ENCODE results near the gene ZBTB16.

The ZBTB16 gene

DNA sequence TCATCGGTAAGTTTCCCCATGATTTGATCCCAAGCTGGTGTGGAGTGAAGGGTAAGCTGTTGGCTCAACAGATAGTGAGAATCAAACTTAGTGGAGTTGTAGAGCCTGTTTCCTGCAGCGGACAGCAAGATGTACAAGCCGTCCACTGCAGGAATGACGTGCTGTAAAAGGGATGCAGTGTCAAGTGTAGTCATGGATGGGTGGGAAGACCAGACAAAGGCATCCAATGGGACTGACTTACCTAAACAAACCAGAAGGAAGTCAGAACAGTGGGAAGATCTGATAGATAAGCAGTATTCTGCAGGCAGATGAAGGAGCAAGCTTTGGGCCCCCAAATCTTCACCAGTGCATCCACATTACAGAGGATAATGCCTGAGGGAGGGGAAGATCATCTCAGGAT, 8.8 kb downstream of the ZBTB16 start:
- TF ChIP-seq EZH2 (optimal IDR thresholded peaks at IDR 0.05; ENCODE audit: low read depth, low read length) (no peak), EZH2phosphoT487 (IDR thresholded peaks at IDR 0.05; ENCODE audit: low read length) (no peak)
- TF ChIP-seq, protein P1, sequence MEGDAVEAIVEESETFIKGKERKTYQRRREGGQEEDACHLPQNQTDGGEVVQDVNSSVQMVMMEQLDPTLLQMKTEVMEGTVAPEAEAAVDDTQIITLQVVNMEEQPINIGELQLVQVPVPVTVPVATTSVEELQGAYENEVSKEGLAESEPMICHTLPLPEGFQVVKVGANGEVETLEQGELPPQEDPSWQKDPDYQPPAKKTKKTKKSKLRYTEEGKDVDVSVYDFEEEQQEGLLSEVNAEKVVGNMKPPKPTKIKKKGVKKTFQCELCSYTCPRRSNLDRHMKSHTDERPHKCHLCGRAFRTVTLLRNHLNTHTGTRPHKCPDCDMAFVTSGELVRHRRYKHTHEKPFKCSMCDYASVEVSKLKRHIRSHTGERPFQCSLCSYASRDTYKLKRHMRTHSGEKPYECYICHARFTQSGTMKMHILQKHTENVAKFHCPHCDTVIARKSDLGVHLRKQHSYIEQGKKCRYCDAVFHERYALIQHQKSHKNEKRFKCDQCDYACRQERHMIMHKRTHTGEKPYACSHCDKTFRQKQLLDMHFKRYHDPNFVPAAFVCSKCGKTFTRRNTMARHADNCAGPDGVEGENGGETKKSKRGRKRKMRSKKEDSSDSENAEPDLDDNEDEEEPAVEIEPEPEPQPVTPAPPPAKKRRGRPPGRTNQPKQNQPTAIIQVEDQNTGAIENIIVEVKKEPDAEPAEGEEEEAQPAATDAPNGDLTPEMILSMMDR (IDR thresholded peaks at IDR 0.05; ENCODE audit: low read length): no peak
- H3K4me3 ChIP-seq (ENCODE audit: low read length): no peak overlapping the region
- H3K27me3 ChIP-seq (replicated peaks; ENCODE audit: insufficient read depth, low read length): peaks cover 5% of the 10 kb centered on the region; the same call in 1 of the 2 replicates
- H3K9ac ChIP-seq (ENCODE audit: low read length): no peak overlapping the region
- no peak overlapping the region for H3K27ac ChIP-seq (ENCODE audit: low read length)
- H3K79me2 ChIP-seq (ENCODE audit: low read length): no peaks in the 10 kb centered on the region
- H4K20me1 ChIP-seq (ENCODE audit: insufficient read depth, low read length): no peaks in the 10 kb centered on the region
- no peaks in the 10 kb centered on the region for H3K36me3 ChIP-seq (replicated peaks; ENCODE audit: insufficient read depth, low read length)
- H3F3A ChIP-seq (ENCODE audit: insufficient read depth, low read length): no peaks in the 10 kb centered on the region
- no peaks in the 10 kb centered on the region for H3K9me2 ChIP-seq (replicated peaks; ENCODE audit: insufficient read depth, low read length)
- no peaks in the 10 kb centered on the region for H3K9me3 ChIP-seq (replicated peaks; ENCODE audit: insufficient read depth, low read length)
- H2AFZ ChIP-seq (ENCODE audit: low read length): no peak overlapping the region
- DNase-seq: no peak
- no peaks in the 10 kb centered on the region for H3K4me1 ChIP-seq (ENCODE audit: low read length)
- H3K4me2 ChIP-seq (ENCODE audit: low read depth, low read length): no peak overlapping the region

DNA sequence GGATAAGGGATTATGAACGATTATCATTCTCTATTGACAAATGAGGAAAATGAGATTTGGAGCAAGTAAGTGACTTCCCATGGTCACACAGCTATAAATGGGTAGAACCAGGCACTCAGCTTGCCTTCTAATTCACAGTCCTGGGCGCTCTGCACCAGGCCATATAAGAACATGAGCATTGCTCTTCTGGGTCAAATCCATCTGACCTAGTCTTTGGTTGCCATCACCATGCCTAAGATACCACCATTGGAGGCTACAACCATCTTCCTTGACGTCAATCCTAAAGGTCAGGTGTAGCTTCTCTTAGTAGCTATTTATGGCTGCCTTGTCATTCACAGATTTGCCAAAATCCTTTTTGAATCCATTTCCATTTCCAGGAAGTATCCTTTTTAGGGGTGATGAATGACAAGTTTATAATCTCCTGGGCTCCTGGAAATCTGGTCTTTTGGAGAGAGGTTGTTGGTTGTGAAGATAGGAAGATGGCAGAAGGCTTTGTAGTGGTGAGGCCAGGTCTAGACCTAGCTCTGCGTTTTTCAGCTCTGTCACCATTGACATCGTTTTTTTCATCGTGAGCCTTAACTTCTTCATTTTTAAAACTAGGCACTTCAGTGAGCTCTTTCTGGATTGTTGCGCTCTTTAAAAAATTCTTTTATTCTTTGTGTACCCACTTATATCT, 11.1 kb downstream of the ZBTB16 start:
- Histone ChIP-seq H3K27me3 (replicated peaks; ENCODE audit: insufficient read depth, low read length) (no peaks in the 10 kb centered on the region), H3K36me3 (replicated peaks; ENCODE audit: insufficient read depth, low read length) (no peaks in the 10 kb centered on the region), H2AFZ (ENCODE audit: low read length) (no peak overlapping the region), H3K4me1 (ENCODE audit: low read length) (no peaks in the 10 kb centered on the region), H3K9me2 (replicated peaks; ENCODE audit: insufficient read depth, low read length) (no peaks in the 10 kb centered on the region), H3K9me3 (replicated peaks; ENCODE audit: insufficient read depth, low read length) (no peaks in the 10 kb centered on the region), H3K4me3 (ENCODE audit: low read length) (no peak overlapping the region), H3K9ac (ENCODE audit: low read length) (no peak overlapping the region), H4K20me1 (ENCODE audit: insufficient read depth, low read length) (no peaks in the 10 kb centered on the region), H3K4me2 (ENCODE audit: low read depth, low read length) (no peak overlapping the region), H3F3A (ENCODE audit: insufficient read depth, low read length) (no peaks in the 10 kb centered on the region), H3K27ac (ENCODE audit: low read length) (no peak overlapping the region), H3K79me2 (ENCODE audit: low read length) (no peaks in the 10 kb centered on the region)
- TF ChIP-seq, protein P1 (IDR thresholded peaks at IDR 0.05; ENCODE audit: low read length): no peak
- TF ChIP-seq EZH2 (optimal IDR thresholded peaks at IDR 0.05; ENCODE audit: low read depth, low read length): no peak
- no peak for TF ChIP-seq EZH2phosphoT487 (IDR thresholded peaks at IDR 0.05; ENCODE audit: low read length)
- no peak for DNase-seq

DNA sequence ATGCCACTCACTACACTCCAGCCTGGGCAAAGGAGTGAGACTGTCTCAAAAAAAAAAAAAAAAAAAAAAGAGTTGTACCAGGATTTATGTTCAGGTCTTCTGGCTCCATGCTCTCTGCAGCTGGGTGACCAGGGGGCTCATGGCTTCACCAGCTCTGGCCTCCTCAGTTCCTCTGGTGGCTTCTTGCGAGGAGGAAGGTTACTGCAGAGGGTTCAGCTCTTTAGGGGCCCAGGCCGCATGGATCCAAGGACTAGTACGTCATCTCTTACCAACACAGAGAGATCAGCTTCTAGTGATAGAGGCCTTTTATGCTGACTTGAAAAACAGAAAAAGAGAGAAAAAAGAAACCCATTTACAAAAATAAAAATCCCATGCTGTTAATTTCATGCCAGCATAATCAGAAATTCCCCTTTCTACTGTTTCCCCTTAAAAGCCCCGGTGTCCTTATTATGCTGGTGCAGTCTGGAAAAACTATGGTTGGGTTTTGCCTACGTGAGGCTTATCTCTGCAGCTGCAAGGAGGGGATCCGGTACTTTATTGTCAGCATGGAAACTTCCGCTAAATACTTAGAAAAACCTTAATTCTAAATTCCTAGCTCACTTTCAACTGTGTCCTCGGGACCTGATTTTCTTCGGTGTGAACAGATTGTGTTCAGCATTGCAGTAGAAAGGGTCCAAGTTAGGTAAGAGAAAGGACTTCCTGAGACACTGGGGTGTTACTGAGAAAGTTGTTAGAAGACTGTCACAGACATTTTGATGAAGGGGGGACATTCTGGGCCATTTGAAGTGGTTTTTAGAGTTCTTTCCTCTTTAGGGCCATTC, 13.7 kb downstream of the ZBTB16 start:
- Histone ChIP-seq H3K9me3 (replicated peaks; ENCODE audit: insufficient read depth, low read length) (no peaks in the 10 kb centered on the region), H3K9ac (ENCODE audit: low read length) (no peak overlapping the region), H3K79me2 (ENCODE audit: low read length) (no peaks in the 10 kb centered on the region), H3K27me3 (replicated peaks; ENCODE audit: insufficient read depth, low read length) (no peaks in the 10 kb centered on the region), H2AFZ (ENCODE audit: low read length) (no peak overlapping the region), H3K4me3 (ENCODE audit: low read length) (no peak overlapping the region), H3K36me3 (replicated peaks; ENCODE audit: insufficient read depth, low read length) (no peaks in the 10 kb centered on the region), H4K20me1 (ENCODE audit: insufficient read depth, low read length) (no peaks in the 10 kb centered on the region), H3F3A (ENCODE audit: insufficient read depth, low read length) (peaks cover 7% of the 10 kb centered on the region), H3K4me1 (ENCODE audit: low read length) (peaks cover 15% of the 10 kb centered on the region), H3K9me2 (replicated peaks; ENCODE audit: insufficient read depth, low read length) (no peaks in the 10 kb centered on the region), H3K27ac (ENCODE audit: low read length) (no peak overlapping the region), H3K4me2 (ENCODE audit: low read depth, low read length) (no peak overlapping the region)
- DNase-seq: no peak
- TF ChIP-seq EZH2 (optimal IDR thresholded peaks at IDR 0.05; ENCODE audit: low read depth, low read length) (no peak), EZH2phosphoT487 (IDR thresholded peaks at IDR 0.05; ENCODE audit: low read length) (no peak)
- TF ChIP-seq, protein P1 (IDR thresholded peaks at IDR 0.05; ENCODE audit: low read length): no peak

Data from MM.1S (cell line).